Breast epithelium (tissue), 3 donors: ENCODE measurements around the gene MACROD2.

Source experiments
- POLR2A ChIP-seq: fragments of 450-650 bp; IDR thresholded peaks from one replicate; pipeline ENCODE4 v1.6.1; 2016; ENCODE audit warnings: antibody characterized with exemption, mild to moderate bottlenecking, moderate library complexity
- POLR2AphosphoS5 ChIP-seq, 3 donors: sonication (generic); formaldehyde crosslinking; IDR thresholded peaks; one replicate each; pipeline ENCODE4 v1.6.1; 2017; ENCODE audit warnings: antibody characterized with exemption in 3 of 3
- TF ChIP-seq, protein P1 (sequence below), 3 donors: fragments of 450-650 bp; IDR thresholded peaks; one replicate each; pipeline ENCODE4 v1.5.1; 2016 to 2017; ENCODE audit warnings: antibody characterized with exemption in 3 of 3, mild to moderate bottlenecking in 3 of 3, moderate library complexity in 3 of 3

DNA sequence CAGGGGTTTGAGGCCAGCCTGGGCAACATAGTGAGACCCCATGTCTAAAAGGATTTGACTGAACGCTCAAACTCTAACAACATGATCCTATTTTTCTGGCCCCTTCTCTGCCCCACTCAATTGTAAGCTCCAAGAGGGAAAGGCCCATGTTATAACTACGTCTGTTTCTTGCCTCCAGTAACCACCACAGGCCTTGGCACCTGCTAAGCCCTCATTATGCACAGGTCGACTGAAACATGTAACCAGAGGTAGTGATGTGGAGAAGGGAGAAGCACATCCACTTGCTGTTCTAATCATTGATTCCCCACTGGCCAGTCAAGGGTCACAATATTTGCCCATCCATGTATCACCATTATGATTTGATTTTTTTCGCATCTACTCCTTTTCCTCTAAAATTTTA lies 2102.5 kb downstream of the MACROD2 start:
- TF ChIP-seq POLR2AphosphoS5 (IDR thresholded peaks at IDR 0.05), result no peak
- TF ChIP-seq, protein P1, sequence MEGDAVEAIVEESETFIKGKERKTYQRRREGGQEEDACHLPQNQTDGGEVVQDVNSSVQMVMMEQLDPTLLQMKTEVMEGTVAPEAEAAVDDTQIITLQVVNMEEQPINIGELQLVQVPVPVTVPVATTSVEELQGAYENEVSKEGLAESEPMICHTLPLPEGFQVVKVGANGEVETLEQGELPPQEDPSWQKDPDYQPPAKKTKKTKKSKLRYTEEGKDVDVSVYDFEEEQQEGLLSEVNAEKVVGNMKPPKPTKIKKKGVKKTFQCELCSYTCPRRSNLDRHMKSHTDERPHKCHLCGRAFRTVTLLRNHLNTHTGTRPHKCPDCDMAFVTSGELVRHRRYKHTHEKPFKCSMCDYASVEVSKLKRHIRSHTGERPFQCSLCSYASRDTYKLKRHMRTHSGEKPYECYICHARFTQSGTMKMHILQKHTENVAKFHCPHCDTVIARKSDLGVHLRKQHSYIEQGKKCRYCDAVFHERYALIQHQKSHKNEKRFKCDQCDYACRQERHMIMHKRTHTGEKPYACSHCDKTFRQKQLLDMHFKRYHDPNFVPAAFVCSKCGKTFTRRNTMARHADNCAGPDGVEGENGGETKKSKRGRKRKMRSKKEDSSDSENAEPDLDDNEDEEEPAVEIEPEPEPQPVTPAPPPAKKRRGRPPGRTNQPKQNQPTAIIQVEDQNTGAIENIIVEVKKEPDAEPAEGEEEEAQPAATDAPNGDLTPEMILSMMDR (IDR thresholded peaks at IDR 0.05), result no peak
- no peak for TF ChIP-seq POLR2A
